ENCODE data around the gene TIAL1. TPM values are rescaled to one million over a fixed set of nuclear protein-coding genes. Genes with fewer than 3 reads are reported as not detected.

The TIAL1 gene
- total and polyA plus RNA-seq, 2 of the 13 experiments (the other 11 are each of a cell fraction or from before 2014, with no cell fraction given): 31.5 to 148 TPM

DNA sequence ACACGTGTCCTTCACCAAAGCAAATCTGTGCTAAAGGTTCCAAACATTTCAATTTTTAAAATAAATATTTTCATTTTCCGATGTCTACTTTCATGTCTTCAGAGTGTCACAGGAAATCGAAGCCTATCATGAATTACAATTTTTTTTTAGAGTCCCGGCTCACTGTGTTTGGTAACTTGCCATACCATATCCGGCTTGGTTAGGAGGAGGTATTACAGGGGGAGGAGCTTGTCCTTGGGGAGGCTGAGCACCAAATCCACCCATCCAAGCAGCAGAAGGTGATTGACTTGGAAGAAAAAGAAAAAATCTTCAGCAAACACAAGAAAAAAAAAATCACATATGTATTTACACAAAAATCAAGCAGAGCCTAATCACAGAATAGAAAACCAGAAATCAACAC is 21.3 kb downstream of the TIAL1 start (continued):
- TF ChIP-seq, protein P1, sequence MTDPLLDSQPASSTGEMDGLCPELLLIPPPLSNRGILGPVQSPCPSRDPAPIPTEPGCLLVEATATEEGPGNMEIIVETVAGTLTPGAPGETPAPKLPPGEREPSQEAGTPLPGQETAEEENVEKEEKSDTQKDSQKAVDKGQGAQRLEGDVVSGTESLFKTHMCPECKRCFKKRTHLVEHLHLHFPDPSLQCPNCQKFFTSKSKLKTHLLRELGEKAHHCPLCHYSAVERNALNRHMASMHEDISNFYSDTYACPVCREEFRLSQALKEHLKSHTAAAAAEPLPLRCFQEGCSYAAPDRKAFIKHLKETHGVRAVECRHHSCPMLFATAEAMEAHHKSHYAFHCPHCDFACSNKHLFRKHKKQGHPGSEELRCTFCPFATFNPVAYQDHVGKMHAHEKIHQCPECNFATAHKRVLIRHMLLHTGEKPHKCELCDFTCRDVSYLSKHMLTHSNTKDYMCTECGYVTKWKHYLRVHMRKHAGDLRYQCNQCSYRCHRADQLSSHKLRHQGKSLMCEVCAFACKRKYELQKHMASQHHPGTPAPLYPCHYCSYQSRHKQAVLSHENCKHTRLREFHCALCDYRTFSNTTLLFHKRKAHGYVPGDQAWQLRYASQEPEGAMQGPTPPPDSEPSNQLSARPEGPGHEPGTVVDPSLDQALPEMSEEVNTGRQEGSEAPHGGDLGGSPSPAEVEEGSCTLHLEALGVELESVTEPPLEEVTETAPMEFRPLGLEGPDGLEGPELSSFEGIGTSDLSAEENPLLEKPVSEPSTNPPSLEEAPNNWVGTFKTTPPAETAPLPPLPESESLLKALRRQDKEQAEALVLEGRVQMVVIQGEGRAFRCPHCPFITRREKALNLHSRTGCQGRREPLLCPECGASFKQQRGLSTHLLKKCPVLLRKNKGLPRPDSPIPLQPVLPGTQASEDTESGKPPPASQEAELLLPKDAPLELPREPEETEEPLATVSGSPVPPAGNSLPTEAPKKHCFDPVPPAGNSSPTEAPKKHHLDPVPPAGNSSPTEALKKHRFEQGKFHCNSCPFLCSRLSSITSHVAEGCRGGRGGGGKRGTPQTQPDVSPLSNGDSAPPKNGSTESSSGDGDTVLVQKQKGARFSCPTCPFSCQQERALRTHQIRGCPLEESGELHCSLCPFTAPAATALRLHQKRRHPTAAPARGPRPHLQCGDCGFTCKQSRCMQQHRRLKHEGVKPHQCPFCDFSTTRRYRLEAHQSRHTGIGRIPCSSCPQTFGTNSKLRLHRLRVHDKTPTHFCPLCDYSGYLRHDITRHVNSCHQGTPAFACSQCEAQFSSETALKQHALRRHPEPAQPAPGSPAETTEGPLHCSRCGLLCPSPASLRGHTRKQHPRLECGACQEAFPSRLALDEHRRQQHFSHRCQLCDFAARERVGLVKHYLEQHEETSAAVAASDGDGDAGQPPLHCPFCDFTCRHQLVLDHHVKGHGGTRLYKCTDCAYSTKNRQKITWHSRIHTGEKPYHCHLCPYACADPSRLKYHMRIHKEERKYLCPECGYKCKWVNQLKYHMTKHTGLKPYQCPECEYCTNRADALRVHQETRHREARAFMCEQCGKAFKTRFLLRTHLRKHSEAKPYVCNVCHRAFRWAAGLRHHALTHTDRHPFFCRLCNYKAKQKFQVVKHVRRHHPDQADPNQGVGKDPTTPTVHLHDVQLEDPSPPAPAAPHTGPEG (CRISPR knock-in tag; IDR thresholded peaks at IDR 0.05): no peak
- TF ChIP-seq ZNF558 (CRISPR knock-in tag; IDR thresholded peaks at IDR 0.05; ENCODE audit: borderline replicate concordance) (no peak), NR3C1 (CRISPR knock-in tag; IDR thresholded peaks at IDR 0.05) (no peak), ZMAT3 (CRISPR knock-in tag; conservative IDR thresholded peaks at IDR 0.05) (no peak), ZNF3 (CRISPR knock-in tag; IDR thresholded peaks at IDR 0.05) (no peak)
- TF ChIP-seq, protein P2, sequence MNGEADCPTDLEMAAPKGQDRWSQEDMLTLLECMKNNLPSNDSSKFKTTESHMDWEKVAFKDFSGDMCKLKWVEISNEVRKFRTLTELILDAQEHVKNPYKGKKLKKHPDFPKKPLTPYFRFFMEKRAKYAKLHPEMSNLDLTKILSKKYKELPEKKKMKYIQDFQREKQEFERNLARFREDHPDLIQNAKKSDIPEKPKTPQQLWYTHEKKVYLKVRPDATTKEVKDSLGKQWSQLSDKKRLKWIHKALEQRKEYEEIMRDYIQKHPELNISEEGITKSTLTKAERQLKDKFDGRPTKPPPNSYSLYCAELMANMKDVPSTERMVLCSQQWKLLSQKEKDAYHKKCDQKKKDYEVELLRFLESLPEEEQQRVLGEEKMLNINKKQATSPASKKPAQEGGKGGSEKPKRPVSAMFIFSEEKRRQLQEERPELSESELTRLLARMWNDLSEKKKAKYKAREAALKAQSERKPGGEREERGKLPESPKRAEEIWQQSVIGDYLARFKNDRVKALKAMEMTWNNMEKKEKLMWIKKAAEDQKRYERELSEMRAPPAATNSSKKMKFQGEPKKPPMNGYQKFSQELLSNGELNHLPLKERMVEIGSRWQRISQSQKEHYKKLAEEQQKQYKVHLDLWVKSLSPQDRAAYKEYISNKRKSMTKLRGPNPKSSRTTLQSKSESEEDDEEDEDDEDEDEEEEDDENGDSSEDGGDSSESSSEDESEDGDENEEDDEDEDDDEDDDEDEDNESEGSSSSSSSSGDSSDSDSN (CRISPR knock-in tag; IDR thresholded peaks at IDR 0.05): no peak

Measured in HepG2 (cell line).